ENCODE results near the gene CLSTN2. TPM values are rescaled to one million over a fixed set of nuclear protein-coding genes. Genes with fewer than 3 reads are reported as not detected.

The CLSTN2 gene
- total RNA-seq, 1 donor from 2014 or later: 80.9 TPM

DNA sequence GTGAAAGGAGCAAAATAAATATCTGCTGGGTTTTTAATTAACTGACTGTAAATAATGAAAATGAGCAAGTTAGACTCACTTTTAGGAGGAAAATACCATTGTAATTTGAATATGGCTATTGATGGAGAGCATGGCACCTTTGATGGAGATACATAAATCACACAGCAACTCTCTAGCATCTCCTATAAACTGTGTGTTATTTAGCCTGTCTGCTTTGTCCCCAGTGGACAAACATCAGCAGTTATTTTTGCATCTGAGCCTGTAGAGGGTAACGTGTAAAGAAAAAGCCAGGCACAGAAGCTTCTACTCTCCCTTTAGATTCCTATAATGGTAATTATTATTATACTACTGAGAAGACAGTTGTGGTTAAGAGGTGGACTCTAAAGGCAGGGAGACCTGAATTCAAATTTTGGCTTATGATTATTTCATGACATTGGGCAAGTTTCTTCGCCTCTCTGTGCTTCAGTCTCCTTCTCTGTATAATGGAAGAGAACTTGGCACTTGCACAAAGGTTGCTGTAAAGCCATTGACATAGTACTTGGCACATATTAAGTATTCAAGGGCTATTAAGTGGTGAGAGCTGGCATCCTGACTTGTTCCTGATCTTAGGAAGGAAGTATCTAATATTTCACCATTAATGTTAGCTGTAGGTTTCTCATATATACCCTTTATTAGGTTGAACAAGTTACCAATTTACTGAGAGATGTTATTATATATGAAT, 453.4 kb downstream of the CLSTN2 start:
- no peak overlapping the region for H3K9ac ChIP-seq (ENCODE audit: low read length)
- Mint-ChIP-seq H3K9me3 (ENCODE audit: unreplicated experiment) (peaks cover 1% of the 10 kb centered on the region), H3K4me3 (ENCODE audit: unreplicated experiment) (no peak overlapping the region), H3K27me3 (ENCODE audit: low read depth, unreplicated experiment) (no peaks in the 10 kb centered on the region), H3K27ac (ENCODE audit: unreplicated experiment) (no peak overlapping the region), H3K4me1 (ENCODE audit: low read depth, unreplicated experiment) (peaks cover 20% of the 10 kb centered on the region), H3K36me3 (ENCODE audit: low read depth, unreplicated experiment) (no peaks in the 10 kb centered on the region)
- no peak for FAIRE-seq
- no peaks in the 10 kb centered on the region for H3K4me1 ChIP-seq (ENCODE audit: insufficient read depth, low read length)
- no peaks in the 10 kb centered on the region for H3K27me3 ChIP-seq (ENCODE audit: insufficient read depth, low read length)
- no peak overlapping the region for H2AFZ ChIP-seq (ENCODE audit: low read depth, low read length)
- TF ChIP-seq CTCF (IDR thresholded peaks at IDR 0.05; ENCODE audit: insufficient read depth, low read depth, low read length) (no peak), EZH2 (IDR thresholded peaks at IDR 0.05; ENCODE audit: insufficient read depth, low read length) (no peak)
- H3K4me3 ChIP-seq (ENCODE audit: insufficient read depth, low read depth, low read length): no peak overlapping the region
- no peak for DNase-seq (ENCODE audit: low read depth)
- H3K27ac ChIP-seq (ENCODE audit: low read depth, low read length): no peak overlapping the region
- no peak overlapping the region for H3K4me2 ChIP-seq (ENCODE audit: low read length)
- H3K9me3 ChIP-seq (ENCODE audit: insufficient read depth, low read depth, low read length): no peaks in the 10 kb centered on the region
- H3K36me3 ChIP-seq (ENCODE audit: insufficient read depth, low read length): no peaks in the 10 kb centered on the region
- H3K79me2 ChIP-seq (ENCODE audit: insufficient read depth, low read length): no peaks in the 10 kb centered on the region
- H4K20me1 ChIP-seq (ENCODE audit: insufficient read depth, low read length): no peaks in the 10 kb centered on the region

DNA sequence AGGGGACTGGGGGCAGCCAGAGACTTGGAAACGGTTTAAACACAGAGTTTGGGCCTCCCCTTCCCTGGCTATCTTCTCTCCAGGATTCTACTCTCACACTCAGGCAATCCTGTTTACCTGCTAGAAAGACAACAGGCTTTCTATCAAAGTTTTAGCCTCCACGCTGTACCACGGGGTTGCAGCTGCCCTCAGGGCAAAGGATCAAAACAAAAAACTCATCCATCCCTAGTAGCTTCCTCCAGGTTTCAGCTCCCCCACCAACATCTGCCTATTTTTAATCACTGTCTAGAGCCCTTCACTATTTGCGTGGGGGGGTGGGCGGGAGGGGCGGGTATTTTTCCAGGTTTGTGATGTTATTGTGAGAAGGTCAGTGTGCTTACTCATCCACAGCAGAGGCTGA, 456.1 kb downstream of the CLSTN2 start:
- Histone ChIP-seq H3K9me3 (ENCODE audit: insufficient read depth, low read depth, low read length) (no peaks in the 10 kb centered on the region), H3K79me2 (ENCODE audit: insufficient read depth, low read length) (no peaks in the 10 kb centered on the region), H3K27ac (ENCODE audit: low read depth, low read length) (no peak overlapping the region), H3K4me3 (ENCODE audit: insufficient read depth, low read depth, low read length) (no peak overlapping the region), H3K27me3 (ENCODE audit: insufficient read depth, low read length) (no peaks in the 10 kb centered on the region), H3K36me3 (ENCODE audit: insufficient read depth, low read length) (no peaks in the 10 kb centered on the region), H3K9ac (ENCODE audit: low read length) (no peak overlapping the region), H2AFZ (ENCODE audit: low read depth, low read length) (no peak overlapping the region), H4K20me1 (ENCODE audit: insufficient read depth, low read length) (no peaks in the 10 kb centered on the region), H3K4me2 (ENCODE audit: low read length) (no peak overlapping the region), H3K4me1 (ENCODE audit: insufficient read depth, low read length) (no peaks in the 10 kb centered on the region)
- no peaks in the 10 kb centered on the region for H3K36me3 Mint-ChIP-seq (ENCODE audit: low read depth, unreplicated experiment)
- H3K27me3 Mint-ChIP-seq (ENCODE audit: low read depth, unreplicated experiment): no peaks in the 10 kb centered on the region
- peak overlapping the region; percentile 72 for H3K27ac Mint-ChIP-seq (ENCODE audit: unreplicated experiment)
- H3K4me1 Mint-ChIP-seq (ENCODE audit: low read depth, unreplicated experiment): peaks cover 27% of the 10 kb centered on the region
- TF ChIP-seq EZH2 (IDR thresholded peaks at IDR 0.05; ENCODE audit: insufficient read depth, low read length) (no peak), CTCF (IDR thresholded peaks at IDR 0.05; ENCODE audit: insufficient read depth, low read depth, low read length) (no peak)
- no peak for DNase-seq (ENCODE audit: low read depth)
- H3K9me3 Mint-ChIP-seq (ENCODE audit: unreplicated experiment): peaks cover 1% of the 10 kb centered on the region
- no peak overlapping the region for H3K4me3 Mint-ChIP-seq (ENCODE audit: unreplicated experiment)
- FAIRE-seq: no peak

DNA sequence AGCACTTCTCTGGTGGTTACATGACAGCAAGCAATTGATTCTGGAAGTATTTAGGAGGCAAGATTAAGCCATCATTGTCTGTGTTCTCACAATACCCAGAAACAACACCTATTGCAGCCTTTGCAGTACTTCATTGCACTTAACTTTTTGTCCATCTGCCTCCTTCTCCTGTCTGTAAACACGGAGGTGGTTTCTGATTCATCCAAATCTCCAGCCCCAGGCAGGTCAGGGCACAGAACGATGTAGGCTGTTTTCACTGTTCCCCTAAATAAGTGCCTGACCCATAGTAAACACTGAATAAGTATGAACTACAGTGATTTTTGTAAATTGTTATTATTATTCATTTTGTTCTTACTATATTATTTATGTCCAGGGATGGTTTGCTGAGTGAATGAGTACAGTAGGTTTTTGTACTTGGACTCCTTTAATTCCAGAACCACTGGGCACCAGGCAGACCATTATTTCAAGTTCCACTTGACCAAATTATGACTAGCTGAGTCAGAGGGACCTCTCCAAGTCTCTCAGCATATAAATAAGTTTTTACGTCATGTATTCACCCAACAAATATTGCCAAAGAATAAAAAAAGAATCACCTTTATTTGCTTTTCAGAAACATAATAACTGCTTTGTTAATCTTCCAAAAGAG, 459.6 kb downstream of the CLSTN2 start:
- DNase-seq (ENCODE audit: low read depth) (peak; percentile 31), FAIRE-seq (no peak)
- no peak overlapping the region for H3K27ac Mint-ChIP-seq (ENCODE audit: unreplicated experiment)
- no peaks in the 10 kb centered on the region for H4K20me1 ChIP-seq (ENCODE audit: insufficient read depth, low read length)
- H3K36me3 Mint-ChIP-seq (ENCODE audit: low read depth, unreplicated experiment): no peaks in the 10 kb centered on the region
- H3K4me3 Mint-ChIP-seq (ENCODE audit: unreplicated experiment): no peak overlapping the region
- no peaks in the 10 kb centered on the region for H3K27me3 ChIP-seq (ENCODE audit: insufficient read depth, low read length)
- no peak overlapping the region for H3K27ac ChIP-seq (ENCODE audit: low read depth, low read length)
- no peaks in the 10 kb centered on the region for H3K9me3 ChIP-seq (ENCODE audit: insufficient read depth, low read depth, low read length)
- H3K9me3 Mint-ChIP-seq (ENCODE audit: unreplicated experiment): no peaks in the 10 kb centered on the region
- no peaks in the 10 kb centered on the region for H3K79me2 ChIP-seq (ENCODE audit: insufficient read depth, low read length)
- no peaks in the 10 kb centered on the region for H3K36me3 ChIP-seq (ENCODE audit: insufficient read depth, low read length)
- peaks cover 13% of the 10 kb centered on the region for H3K4me1 Mint-ChIP-seq (ENCODE audit: low read depth, unreplicated experiment)
- no peak for TF ChIP-seq CTCF (IDR thresholded peaks at IDR 0.05; ENCODE audit: insufficient read depth, low read depth, low read length)
- TF ChIP-seq EZH2 (IDR thresholded peaks at IDR 0.05; ENCODE audit: insufficient read depth, low read length): no peak
- H3K9ac ChIP-seq (ENCODE audit: low read length): no peak overlapping the region
- no peak overlapping the region for H3K4me3 ChIP-seq (ENCODE audit: insufficient read depth, low read depth, low read length)
- H3K4me1 ChIP-seq (ENCODE audit: insufficient read depth, low read length): no peaks in the 10 kb centered on the region
- no peak overlapping the region for H3K4me2 ChIP-seq (ENCODE audit: low read length)
- H3K27me3 Mint-ChIP-seq (ENCODE audit: low read depth, unreplicated experiment): no peaks in the 10 kb centered on the region
- no peak overlapping the region for H2AFZ ChIP-seq (ENCODE audit: low read depth, low read length)
